Skeletal muscle satellite cell (primary cell): ENCODE data around the gene ZNF771. TPM values are rescaled to one million over a fixed set of nuclear protein-coding genes. Genes with fewer than 3 reads are reported as not detected.

Source experiments
- H3K27me3 ChIP-seq: 2 replicates; pipeline ENCODE4 v1.7.0; 2013; ENCODE audit warnings: low read length; ENCODE audit not compliant: control insufficient read depth, insufficient read depth
- H3K36me3 ChIP-seq: 2 replicates; pipeline ENCODE4 v1.7.0; 2013; ENCODE audit warnings: mild to moderate bottlenecking, control low read depth, low read length; ENCODE audit not compliant: insufficient read depth
- H3K4me1 ChIP-seq: 2 replicates; pipeline ENCODE4 v1.7.0; 2013; ENCODE audit warnings: low read length; ENCODE audit not compliant: control insufficient read depth, insufficient read depth
- H3K4me2 ChIP-seq: 2 replicates; pipeline ENCODE4 v1.7.0; 2013; ENCODE audit warnings: mild to moderate bottlenecking, low read length
- H3K4me3 ChIP-seq: 2 replicates; pipeline ENCODE4 v1.7.0; 2013; ENCODE audit warnings: low read length
- H3K9ac ChIP-seq: 2 replicates; pipeline ENCODE4 v1.7.0; 2013; ENCODE audit warnings: mild to moderate bottlenecking, low read depth, low read length, moderate library complexity
- H3K9me3 ChIP-seq: replicated peaks from 2 replicates; pipeline ENCODE4 v1.7.0; 2013; ENCODE audit warnings: mild to moderate bottlenecking, control low read depth, low read length
- total RNA-seq: library from RNA; depleted of rRNA; stranded (reverse); fragments of >200 nt; gene quantifications from 2 replicates; pipeline ENCODE4 v1.2.3, GENCODE V29; 2012; rRNA removed

ZNF771 gene
- total RNA-seq: 9.4 and 11.8 TPM in 2 replicates

GRCh38 chr16:30407102-30407803 is at the start of gene ZNF771:
Gene ZNF771, plus strand, starts transcription at chr16:30407606. Its CDS starts 448 bp downstream, at chr16:30408054.
- H3K4me3 ChIP-seq: peak within 1 kb of the TSS; percentile 80
- peaks cover 18% of the 10 kb centered on the region for H3K36me3 ChIP-seq
- H3K27me3 ChIP-seq: no peaks in the 10 kb centered on the region
- H3K4me2 ChIP-seq: peak within 1 kb of the TSS; percentile 83
- peaks cover 22% of the 10 kb centered on the region for H3K4me1 ChIP-seq
- peak within 1 kb of the TSS; percentile 91 for H3K9ac ChIP-seq
- H3K9me3 ChIP-seq: no peaks in the 10 kb centered on the region

- H3K4me1 ChIP-seq: peaks cover 33% of the 10 kb centered on the region
- H3K27me3 ChIP-seq: no peaks in the 10 kb centered on the region
- no peak overlapping the region for H3K4me2 ChIP-seq
- H3K9ac ChIP-seq: no peak overlapping the region
- H3K36me3 ChIP-seq: peaks cover 44% of the 10 kb centered on the region
- no peak overlapping the region for H3K4me3 ChIP-seq
- no peaks in the 10 kb centered on the region for H3K9me3 ChIP-seq
Observed at GRCh38 chr16:30357715-30358576, 49.5 kb upstream of the ZNF771 start.

GRCh38 chr16:30358577-30358936 is 48.8 kb upstream of the ZNF771 start:
- no peak overlapping the region for H3K9ac ChIP-seq
- peaks cover 38% of the 10 kb centered on the region for H3K36me3 ChIP-seq
- no peaks in the 10 kb centered on the region for H3K27me3 ChIP-seq
- no peaks in the 10 kb centered on the region for H3K9me3 ChIP-seq
- no peak overlapping the region for H3K4me2 ChIP-seq
- peaks cover 30% of the 10 kb centered on the region for H3K4me1 ChIP-seq
- H3K4me3 ChIP-seq: no peak overlapping the region

GRCh38 chr16:30358990-30359870 is 48.2 kb upstream of the ZNF771 start:
- Histone ChIP-seq H3K9ac (no peak overlapping the region), H3K9me3 (no peaks in the 10 kb centered on the region), H3K4me1 (peaks cover 23% of the 10 kb centered on the region), H3K4me3 (no peak overlapping the region), H3K4me2 (no peak overlapping the region), H3K36me3 (peaks cover 33% of the 10 kb centered on the region), H3K27me3 (no peaks in the 10 kb centered on the region)

- Histone ChIP-seq H3K4me1 (peaks cover 23% of the 10 kb centered on the region), H3K27me3 (no peaks in the 10 kb centered on the region), H3K36me3 (peaks cover 34% of the 10 kb centered on the region), H3K9me3 (no peaks in the 10 kb centered on the region), H3K4me3 (no peak overlapping the region), H3K9ac (no peak overlapping the region), H3K4me2 (no peak overlapping the region)
Observed at GRCh38 chr16:30359871-30360170, 47.6 kb upstream of the ZNF771 start.

- Histone ChIP-seq H3K9me3 (no peaks in the 10 kb centered on the region), H3K4me1 (peaks cover 14% of the 10 kb centered on the region), H3K36me3 (peaks cover 44% of the 10 kb centered on the region), H3K9ac (no peak overlapping the region), H3K4me3 (no peak overlapping the region), H3K4me2 (no peak overlapping the region), H3K27me3 (no peaks in the 10 kb centered on the region)
Observed at GRCh38 chr16:30361180-30361579, 46.2 kb upstream of the ZNF771 start.

GRCh38 chr16:30365200-30365599 is 42.2 kb upstream of the ZNF771 start:
- H3K4me3 ChIP-seq: no peak overlapping the region
- H3K4me1 ChIP-seq: peaks cover 19% of the 10 kb centered on the region
- H3K27me3 ChIP-seq: no peaks in the 10 kb centered on the region
- H3K9me3 ChIP-seq: no peaks in the 10 kb centered on the region
- no peak overlapping the region for H3K4me2 ChIP-seq
- H3K9ac ChIP-seq: no peak overlapping the region
- H3K36me3 ChIP-seq: peaks cover 30% of the 10 kb centered on the region

- H3K4me3 ChIP-seq: peak overlapping the region; percentile 13
- H3K9ac ChIP-seq: no peak overlapping the region
- H3K4me2 ChIP-seq: peak overlapping the region; percentile 86
- no peaks in the 10 kb centered on the region for H3K9me3 ChIP-seq
- no peaks in the 10 kb centered on the region for H3K27me3 ChIP-seq
- H3K36me3 ChIP-seq: peaks cover 21% of the 10 kb centered on the region
- H3K4me1 ChIP-seq: peaks cover 24% of the 10 kb centered on the region
Observed at GRCh38 chr16:30366511-30366910, 40.9 kb upstream of the ZNF771 start.

- peaks cover 29% of the 10 kb centered on the region for H3K4me1 ChIP-seq
- no peaks in the 10 kb centered on the region for H3K27me3 ChIP-seq
- H3K4me3 ChIP-seq: peak overlapping the region; percentile 71
- peaks cover 18% of the 10 kb centered on the region for H3K36me3 ChIP-seq
- H3K9me3 ChIP-seq: no peaks in the 10 kb centered on the region
- peak overlapping the region; percentile 86 for H3K4me2 ChIP-seq
- peak overlapping the region; percentile 71 for H3K9ac ChIP-seq
Observed at GRCh38 chr16:30367349-30368009, 39.9 kb upstream of the ZNF771 start.

- Histone ChIP-seq H3K4me3 (peak overlapping the region; percentile 71), H3K9me3 (no peaks in the 10 kb centered on the region), H3K9ac (peak overlapping the region; percentile 71), H3K4me2 (peak overlapping the region; percentile 86), H3K27me3 (no peaks in the 10 kb centered on the region), H3K36me3 (peaks cover 16% of the 10 kb centered on the region), H3K4me1 (peaks cover 29% of the 10 kb centered on the region)
Observed at GRCh38 chr16:30368122-30368791, 39.1 kb upstream of the ZNF771 start.
